Measurements from ENCODE around the gene PPT2. TPM values are rescaled to one million over a fixed set of nuclear protein-coding genes. Genes with fewer than 3 reads are reported as not detected.

The PPT2 gene
- total RNA-seq, 1 experiment from 2014 or later: 30.0 TPM

- no peak for TF ChIP-seq ZNF219 (CRISPR knock-in tag; IDR thresholded peaks at IDR 0.05; ENCODE audit: borderline replicate concordance)
- no peak for TF ChIP-seq GTF2I (CRISPR knock-in tag; conservative IDR thresholded peaks at IDR 0.05)
- TF ChIP-seq E2F1 (CRISPR knock-in tag; IDR thresholded peaks at IDR 0.05): no peak
- TF ChIP-seq MYBL2 (CRISPR knock-in tag; IDR thresholded peaks at IDR 0.05): no peak
- no peak for TF ChIP-seq RORB (CRISPR knock-in tag; IDR thresholded peaks at IDR 0.05)
- no peak for TF ChIP-seq ZNF423 (CRISPR knock-in tag; IDR thresholded peaks at IDR 0.05)
Observed at GRCh38 chr6:32183030-32183429, 29.1 kb downstream of the PPT2 start (continued).

GRCh38 chr6:32183483-32184083 is 29.6 kb downstream of the PPT2 start:
- DNase-seq (ENCODE audit: low spot score) (no peak), ATAC-seq (no peak)
- peaks cover 19% of the 10 kb centered on the region for H3K4me1 Mint-ChIP-seq
- H3K36me3 Mint-ChIP-seq: peaks cover 45% of the 10 kb centered on the region
- POLR2A ChIA-PET: no interaction called here
- no peaks in the 10 kb centered on the region for H3K9me3 Mint-ChIP-seq
- CTCF ChIA-PET: interaction anchor here (1.4 to 2.2 kb wide), 2 partner anchors 12 to 136 kb away, joined by 3 to 9 read pairs; no protein-coding TSS in a partner anchor
- no peaks in the 10 kb centered on the region for H3K27me3 Mint-ChIP-seq (ENCODE audit: low read depth)
- no peak overlapping the region for H3K27ac Mint-ChIP-seq
- no peak overlapping the region for H3K4me3 Mint-ChIP-seq
- TF ChIP-seq NR1H2 (CRISPR knock-in tag; IDR thresholded peaks at IDR 0.05) (no peak), NFATC4 (CRISPR knock-in tag; IDR thresholded peaks at IDR 0.05) (no peak), ZNF425 (CRISPR knock-in tag; conservative IDR thresholded peaks at IDR 0.05) (no peak), PRRX2 (CRISPR knock-in tag; IDR thresholded peaks at IDR 0.05) (no peak), NR3C1 (CRISPR knock-in tag; conservative IDR thresholded peaks at IDR 0.05; ENCODE audit: low read depth) (no peak), GABPB1 (CRISPR knock-in tag; IDR thresholded peaks at IDR 0.05) (no peak), JUN (CRISPR knock-in tag; IDR thresholded peaks at IDR 0.05) (no peak), ZNF263 (CRISPR knock-in tag; IDR thresholded peaks at IDR 0.05; ENCODE audit: low read depth) (no peak), TP53 (CRISPR knock-in tag; IDR thresholded peaks at IDR 0.05) (no peak), FOXP1 (CRISPR knock-in tag; IDR thresholded peaks at IDR 0.05; ENCODE audit: borderline replicate concordance) (no peak), CREB1 (CRISPR knock-in tag; IDR thresholded peaks at IDR 0.05) (no peak), HMGXB4 (CRISPR knock-in tag; IDR thresholded peaks at IDR 0.05) (no peak), STAT6 (CRISPR knock-in tag; conservative IDR thresholded peaks at IDR 0.05; ENCODE audit: low read depth) (no peak), RORB (CRISPR knock-in tag; IDR thresholded peaks at IDR 0.05) (no peak), AFF4 (CRISPR knock-in tag; IDR thresholded peaks at IDR 0.05; ENCODE audit: borderline replicate concordance) (no peak), ESRRA (CRISPR knock-in tag; IDR thresholded peaks at IDR 0.05; ENCODE audit: borderline replicate concordance) (no peak), ZSCAN18 (CRISPR knock-in tag; IDR thresholded peaks at IDR 0.05) (no peak)

All from WTC11 (cell line).